SH-SY5Y (cell line): ENCODE data around the gene EIF2AK3.

Experiments used
- GATA2 ChIP-seq: IDR thresholded peaks from 2 replicates; pipeline ENCODE4 v1.6.1; 2011; ENCODE audit warnings: mild to moderate bottlenecking, low read depth, low read length
- GATA3 ChIP-seq: IDR thresholded peaks from 2 replicates; pipeline ENCODE4 v1.6.1; 2011; ENCODE audit warnings: low read depth, mild to moderate bottlenecking, low read length, moderate library complexity

DNA sequence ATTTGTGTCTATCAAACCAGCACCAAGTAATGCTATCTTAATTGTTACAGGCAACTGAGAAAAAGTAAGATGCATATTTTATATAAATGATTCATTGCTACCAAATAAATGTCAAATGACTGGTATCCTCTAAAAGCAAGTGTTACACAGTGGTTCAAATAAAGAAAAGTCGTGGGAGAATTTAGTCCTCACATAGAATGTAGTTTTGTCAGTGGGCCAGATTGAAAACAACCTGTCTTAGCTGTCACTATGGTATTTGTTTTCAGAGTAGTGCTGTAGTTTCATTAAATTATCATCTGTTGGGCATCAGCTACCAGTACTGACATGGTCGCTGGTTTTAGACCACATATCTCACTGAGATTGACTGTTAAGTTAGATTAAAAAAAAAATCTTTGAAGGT, 10.2 kb upstream of the EIF2AK3 start:
- TF ChIP-seq GATA2 (no peak), GATA3 (no peak)
